T47D (cell line): ENCODE data around the gene LILRB5.

Source experiments
- DNase-seq, 2 experiments: peaks; one replicate each; pipeline versions ENCODE4 v3.0.0 to v3.0.0-alpha.2; 2011 to 2012; ENCODE audit warnings: low read depth in 1 of 2, low spot score in 1 of 2
- JUND ChIP-seq: IDR thresholded peaks from 2 replicates; pipeline ENCODE4 v1.6.1; 2012; ENCODE audit warnings: low read depth
- in situ Hi-C: cut with HindIII; loops from 2 replicates; pipeline ENCODE4 v1.10.0; 2016; ENCODE audit warnings: low sequenced_read_pairs, low pct_unique_long_range_greater_than_20kb

LILRB5 gene

DNA sequence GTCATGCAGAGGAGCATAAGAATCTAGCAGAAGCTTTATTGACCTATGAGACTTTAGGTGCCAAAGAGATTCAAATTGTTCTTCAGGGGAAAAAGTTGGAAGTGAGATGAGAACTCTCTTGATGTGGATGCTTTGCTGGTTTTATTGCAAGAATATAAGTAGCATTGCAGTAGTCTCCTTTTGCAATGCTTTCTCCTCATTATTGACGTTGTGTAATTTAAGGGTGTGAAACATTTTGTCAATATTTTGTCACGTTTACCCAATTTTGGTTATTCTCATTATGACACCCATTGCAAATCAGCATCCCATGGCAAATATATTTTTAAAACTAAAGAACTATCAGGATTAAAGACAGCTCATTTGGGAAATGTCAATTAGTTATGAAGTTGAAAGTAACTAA, 11.9 kb upstream of the LILRB5 start:
- in situ Hi-C loops, result no loop called here

DNA sequence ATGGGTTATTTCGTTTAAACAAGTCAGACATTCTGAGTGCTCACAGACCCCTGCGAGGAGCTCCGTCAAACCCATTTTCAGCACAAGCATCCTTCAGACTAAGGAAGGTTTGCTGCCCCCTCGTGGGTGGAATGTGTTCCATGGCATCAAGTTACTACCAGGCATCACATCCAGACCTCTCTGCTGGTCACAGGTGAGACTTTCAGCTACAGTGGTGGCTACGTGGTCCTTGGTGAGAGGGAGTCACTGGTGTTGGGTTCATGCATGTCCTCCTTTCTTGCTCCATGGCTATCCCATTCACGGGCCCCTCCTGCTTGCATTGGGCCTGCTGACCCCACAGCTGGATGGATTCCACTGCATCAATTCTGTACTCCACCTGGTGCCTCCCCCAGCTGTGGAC, 9.1 kb upstream of the LILRB5 start:
- TF ChIP-seq JUND, result no peak
- in situ Hi-C loops, result no loop called here
- DNase-seq, result peak; percentile 35 to 85

More for the DNA sequence above, 11.9 kb upstream of the LILRB5 start:
- no peak for TF ChIP-seq JUND
- no peak for DNase-seq

DNA sequence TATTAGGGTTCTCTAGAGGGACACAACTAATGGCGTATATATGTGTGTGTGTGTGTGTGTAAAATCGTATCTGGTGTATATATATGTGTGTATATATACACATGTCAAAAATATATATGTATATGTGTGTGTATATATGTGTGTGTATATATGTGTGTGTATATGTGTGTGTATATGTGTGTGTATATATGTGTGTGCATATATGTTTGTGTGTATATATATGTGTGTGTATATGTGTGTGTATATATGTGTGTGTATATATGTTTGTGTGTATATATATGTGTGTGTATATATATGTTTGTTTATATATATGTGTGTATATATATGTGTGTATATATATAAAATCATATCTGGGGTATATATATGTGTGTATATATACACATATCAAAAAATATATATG, 5.4 kb upstream of the LILRB5 start:
- no peak for TF ChIP-seq JUND
- in situ Hi-C loops, result no loop called here
- no peak for DNase-seq

DNA sequence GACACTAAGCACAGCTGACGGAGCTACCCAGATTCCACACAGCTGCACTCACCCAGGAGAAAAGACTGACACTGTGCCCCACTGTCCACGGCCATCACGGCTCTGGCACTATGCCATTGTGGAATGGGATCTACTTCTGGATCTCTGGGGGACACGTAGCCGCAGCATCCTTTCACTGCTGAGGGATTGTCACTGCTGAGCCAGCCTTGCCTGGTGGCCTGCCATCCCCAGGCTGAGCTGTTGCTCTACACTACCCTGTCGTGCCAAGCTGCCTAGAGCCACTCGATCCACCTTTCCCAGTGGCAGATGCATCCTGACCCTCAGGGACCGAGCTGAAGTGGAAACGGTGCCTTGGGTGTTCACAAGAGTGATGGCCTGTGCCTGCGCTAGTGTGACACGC, 5.0 kb upstream of the LILRB5 start:
- TF ChIP-seq JUND, result no peak
- no peak for DNase-seq
- in situ Hi-C loops, result no loop called here

DNA sequence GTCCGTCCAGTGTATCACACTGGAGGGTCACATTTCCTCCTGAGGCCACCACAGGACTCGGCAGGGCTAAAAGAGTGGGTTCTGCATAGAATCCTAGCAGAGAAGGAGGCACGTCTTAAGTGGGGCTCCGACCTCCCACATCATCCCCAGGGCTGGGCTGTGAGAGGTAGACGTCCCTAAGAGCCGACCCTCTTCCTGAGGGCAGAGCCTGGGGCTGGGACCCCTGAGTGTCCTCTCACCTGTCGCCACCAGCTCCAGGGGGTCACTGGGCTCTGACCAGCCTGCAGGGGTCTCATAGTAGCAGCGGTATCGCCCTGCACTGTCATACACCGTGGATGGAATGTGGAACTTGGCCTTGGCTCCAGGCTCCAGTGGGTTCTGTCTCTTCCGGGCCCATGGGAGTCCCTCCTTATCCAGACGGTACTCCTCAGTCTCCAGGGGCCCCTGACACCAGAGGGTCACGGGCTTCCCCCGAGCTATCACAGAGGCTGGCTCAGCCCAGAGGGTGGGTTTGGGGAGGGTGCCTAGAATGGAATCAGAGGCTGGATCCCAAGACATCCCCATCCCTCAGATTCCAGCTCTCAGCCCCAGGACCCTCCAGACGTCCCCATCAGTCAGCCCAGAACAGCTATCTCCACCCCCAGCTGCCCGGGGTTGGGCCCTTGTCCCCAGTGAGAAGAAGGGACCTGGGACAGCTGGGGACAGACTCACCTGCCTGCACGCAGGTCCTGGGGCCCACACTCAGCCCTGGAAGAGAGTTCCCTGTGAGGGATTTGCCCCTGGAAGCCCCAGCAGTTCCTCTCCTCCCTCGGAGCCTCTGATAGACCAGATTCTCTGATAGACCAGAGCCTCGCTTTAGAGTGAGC, 590 bp downstream of the LILRB5 start:
- in situ Hi-C loops, result no loop called here
- TF ChIP-seq JUND, result no peak
- no peak for DNase-seq

DNA sequence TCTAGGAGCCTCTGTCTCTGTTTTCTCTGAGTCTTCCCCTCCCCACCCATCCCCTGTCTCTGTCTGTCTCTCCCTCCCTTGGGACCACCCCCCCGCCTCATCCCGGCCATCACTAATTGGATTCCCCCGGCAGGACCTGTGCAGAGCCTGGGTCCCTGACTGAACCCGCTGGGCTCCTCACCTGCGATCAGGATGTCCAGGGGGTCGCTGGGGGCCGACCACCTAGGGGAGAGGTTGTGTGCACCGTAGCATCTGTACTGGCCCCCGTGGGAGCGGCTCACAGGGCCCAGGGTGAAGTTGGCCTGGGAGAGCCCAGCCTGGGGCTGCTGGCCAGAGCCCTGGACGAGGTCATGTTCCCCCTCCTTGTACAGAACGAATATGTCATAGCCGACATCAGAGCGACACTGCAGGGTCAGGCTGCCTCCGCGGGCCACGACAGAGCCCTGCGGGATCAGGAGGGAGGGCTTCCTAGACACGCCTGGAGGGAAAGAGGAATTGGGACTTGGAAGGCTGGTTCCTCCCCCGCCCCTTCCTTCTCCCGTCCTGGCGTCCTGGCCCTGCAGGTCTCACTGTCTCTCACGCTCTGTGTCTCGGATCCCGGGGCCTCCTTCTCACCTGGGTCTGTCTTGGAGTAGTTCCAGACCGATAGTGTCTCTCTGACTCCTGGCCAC, 1.8 kb downstream of the LILRB5 start:
- no peak for TF ChIP-seq JUND
- in situ Hi-C loops, result no loop called here
- DNase-seq, result no peak

DNA sequence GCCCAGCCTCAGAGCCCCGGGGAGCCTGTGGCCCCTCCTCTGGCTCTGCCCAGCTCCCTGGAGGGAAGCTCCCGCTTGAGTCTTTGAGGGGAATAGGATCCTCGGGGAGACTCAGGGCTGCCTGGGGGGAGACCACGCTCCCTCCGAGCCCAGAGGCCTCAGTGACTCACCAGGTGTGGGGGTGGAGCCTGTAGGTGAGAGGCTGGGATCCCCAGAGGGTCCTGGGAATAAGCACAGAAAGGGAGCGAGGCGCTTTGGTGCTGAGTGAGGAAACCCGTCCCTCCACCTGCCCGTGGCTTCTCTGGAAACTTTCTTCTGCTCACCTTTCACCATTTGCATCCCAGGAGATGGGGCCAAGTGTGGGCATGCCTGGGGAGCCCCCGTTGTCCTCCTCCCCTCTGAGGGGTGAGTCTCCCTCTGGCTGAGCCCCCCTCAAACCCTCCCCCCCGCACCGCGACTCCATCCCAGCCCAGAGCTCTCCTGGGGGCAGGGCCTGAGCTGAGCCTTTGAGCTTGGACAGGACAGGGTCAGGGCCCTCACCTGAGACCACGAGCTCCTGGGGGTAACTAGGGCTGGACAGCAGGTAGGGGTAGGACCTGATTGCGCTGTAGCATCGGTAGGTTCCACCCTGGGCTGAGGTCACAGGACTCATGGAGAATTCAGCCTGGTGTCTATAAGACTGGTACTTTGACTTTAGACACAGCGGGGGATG, 2.7 kb downstream of the LILRB5 start:
- no peak for TF ChIP-seq JUND
- in situ Hi-C loops, result no loop called here

DNA sequence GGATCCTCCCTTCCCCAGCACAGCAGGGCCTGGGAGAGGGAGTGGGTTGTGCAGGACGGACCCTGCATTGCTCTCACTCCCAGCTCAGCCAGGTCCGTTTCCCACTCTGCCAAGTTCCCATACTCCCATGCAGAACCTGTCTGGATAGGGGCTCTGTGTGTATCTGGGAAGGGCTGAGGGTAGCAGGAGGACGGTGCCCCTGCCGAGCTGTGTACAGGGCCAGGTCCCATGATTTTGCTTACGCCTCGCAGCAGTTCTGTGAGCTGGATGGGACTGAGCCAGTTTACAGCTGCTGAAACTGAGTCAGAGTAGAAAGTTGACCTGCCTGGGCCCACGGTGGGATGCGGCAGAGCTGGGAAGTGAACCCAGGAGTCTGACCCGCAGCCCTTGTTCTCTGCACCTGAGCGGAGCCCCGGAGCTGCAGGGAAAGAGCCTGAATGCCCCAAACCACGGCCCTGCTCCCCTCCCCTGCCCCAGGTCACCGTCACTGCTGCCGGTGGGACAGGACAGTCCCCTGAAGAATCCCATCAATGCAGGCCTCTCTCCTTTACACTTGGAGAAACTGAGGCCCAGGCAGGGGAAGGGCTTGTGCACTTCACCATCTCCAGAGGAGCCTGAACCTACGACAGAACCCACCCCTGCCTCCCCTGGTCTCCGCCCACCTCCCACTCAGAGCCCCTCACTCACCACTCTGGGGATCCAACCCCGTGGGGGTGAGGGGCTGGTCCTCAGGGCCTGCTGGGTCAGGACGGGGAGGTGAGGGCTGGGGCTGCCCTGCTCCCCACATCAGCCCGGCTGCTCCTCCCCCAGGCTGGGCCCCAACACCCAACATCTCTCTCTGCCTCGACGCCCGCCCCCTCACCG, 3.5 kb downstream of the LILRB5 start:
- no peak for TF ChIP-seq JUND

More for the DNA sequence above, 2.7 kb downstream of the LILRB5 start:
- DNase-seq, result no peak

DNA sequence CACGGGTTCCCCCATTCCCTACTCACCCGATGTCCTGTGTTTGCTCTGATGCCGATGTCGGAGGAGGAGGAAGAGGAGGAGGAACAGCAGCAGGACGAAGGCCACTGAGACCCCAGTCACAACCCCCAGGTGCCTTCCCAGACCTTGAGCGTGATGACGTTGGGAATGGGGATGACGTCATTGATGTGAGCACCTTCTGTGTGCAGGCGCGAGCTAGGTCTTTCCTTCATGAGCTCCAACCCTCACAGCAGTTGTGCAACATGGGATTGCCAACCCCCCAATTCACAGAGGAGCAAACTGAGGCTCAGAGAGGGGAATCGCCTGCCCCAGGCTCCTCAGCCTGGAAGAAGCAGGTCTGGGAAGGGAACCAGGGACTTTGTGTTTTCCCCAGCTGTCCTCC, 4.2 kb downstream of the LILRB5 start:
- in situ Hi-C loops, result no loop called here
- no peak for TF ChIP-seq JUND
- DNase-seq, result no peak

More for the DNA sequence above, 3.5 kb downstream of the LILRB5 start:
- no peak for DNase-seq
- in situ Hi-C loops, result no loop called here

DNA sequence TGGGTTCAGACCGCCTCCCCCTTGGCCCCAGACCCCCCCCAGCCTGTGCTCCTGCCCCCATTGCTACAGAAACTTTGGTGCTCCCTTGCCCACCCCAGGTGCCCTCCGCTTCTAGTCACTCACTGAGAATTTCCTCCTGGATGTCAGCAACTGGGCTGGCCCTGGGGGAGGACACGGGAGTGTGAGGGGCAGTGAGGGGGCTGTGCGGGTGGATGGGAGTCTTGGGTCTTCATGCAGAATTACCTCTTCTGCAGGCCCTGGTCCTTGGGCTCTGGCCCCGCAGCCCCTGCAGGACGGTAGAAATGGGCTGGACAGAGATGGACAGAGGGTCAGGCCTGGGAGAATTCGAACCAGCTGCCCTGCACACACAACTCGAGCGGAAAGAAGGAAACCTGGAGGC, 4.8 kb downstream of the LILRB5 start:
- TF ChIP-seq JUND, result no peak
- DNase-seq, result no peak
- in situ Hi-C loops, result no loop called here

DNA sequence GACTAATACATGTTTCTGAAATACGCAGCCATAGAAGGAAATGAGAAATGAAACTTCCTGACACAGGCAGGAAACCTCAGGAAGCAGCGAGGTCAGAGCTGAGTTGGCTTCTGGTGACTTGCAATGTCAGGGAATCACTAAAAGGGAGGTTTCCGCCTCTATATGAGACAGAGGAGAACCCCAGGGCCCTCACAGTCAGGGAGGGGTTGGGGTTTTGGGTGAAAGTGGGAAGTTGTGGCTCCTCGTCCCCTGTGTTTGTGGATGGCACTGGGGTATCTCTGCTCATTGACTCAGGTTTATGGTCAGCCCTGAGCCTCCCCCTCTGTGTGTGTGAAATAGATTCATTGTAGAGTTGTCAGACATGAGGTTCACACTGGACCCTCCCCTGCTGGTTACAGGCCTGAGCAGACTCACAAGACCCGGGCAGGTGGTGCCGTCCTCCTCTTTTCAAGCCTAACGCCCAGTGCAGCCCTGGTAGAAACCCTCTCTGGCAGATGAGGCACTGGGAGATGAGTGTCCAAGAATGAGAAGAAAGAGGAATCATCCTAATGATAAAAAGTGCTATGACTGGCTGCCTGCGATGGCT, 9.0 kb downstream of the LILRB5 start:
- in situ Hi-C loops, result no loop called here
- TF ChIP-seq JUND, result no peak
- DNase-seq, result no peak

DNA sequence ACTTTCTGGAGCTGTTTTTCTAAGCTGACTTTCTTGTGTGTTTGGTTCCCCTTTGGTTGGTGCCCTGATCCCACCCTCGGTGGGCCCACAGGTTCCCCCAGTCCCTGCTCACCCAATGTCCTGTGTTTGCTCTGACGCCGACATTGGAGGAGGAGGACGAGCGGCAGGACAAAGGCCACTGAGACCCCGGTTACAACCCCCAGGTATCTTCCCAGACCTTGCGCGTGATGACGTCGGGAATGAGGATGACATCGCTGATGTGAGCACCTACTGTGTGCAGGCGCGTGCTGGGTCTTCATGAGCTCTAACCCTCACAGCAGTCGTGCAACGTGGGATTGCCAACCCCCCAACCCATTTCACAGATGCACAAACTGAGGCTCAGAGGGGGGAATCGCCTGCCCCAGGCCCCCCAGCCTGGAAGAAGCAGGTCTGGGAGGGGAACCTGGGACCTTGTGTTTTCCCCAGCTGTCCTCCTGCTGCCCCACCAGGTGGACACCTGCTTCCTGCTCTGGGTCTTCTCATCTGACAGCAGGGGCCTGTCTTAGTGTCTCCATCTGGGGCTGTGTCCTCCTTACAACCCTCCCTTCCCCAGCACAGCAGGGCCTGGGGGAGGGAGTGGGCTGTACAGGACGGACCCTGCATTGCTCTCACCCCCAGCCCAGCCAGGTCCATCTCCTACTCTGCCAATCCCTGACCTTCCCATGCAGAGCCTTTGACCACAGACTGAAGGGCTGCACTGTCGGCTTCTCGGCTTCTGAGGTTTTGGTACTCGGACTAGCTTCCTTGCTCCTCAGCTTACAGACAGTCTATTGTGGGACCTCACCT, 9.8 kb downstream of the LILRB5 start:
- in situ Hi-C loops, result no loop called here
- no peak for DNase-seq
- no peak for TF ChIP-seq JUND
